ENCODE results near the gene RGS7.
"Not testable (repeated sequence)": the region's sequence is repeated elsewhere in the genome, so short reads cannot be mapped to it uniquely, and the experiment has no call there.

Gene RGS7

GRCh38 chr1:241131636-241132194 lies 225.3 kb downstream of the RGS7 start:
- no peak for DNase-seq

- no peak for DNase-seq
Observed at GRCh38 chr1:241130881-241131280, 226.1 kb downstream of the RGS7 start.

GRCh38 chr1:241129207-241129960 lies 227.6 kb downstream of the RGS7 start:
- no peak for DNase-seq

GRCh38 chr1:241125286-241125685 lies 231.7 kb downstream of the RGS7 start:
- DNase-seq: no peak

- DNase-seq: no peak
Observed at GRCh38 chr1:241118049-241118448, 239.0 kb downstream of the RGS7 start.

GRCh38 chr1:241115784-241116183 lies 241.2 kb downstream of the RGS7 start:
- no peak for DNase-seq

GRCh38 chr1:241114699-241115233 lies 242.2 kb downstream of the RGS7 start:
- no peak for DNase-seq

GRCh38 chr1:241113557-241113956 lies 243.4 kb downstream of the RGS7 start:
- DNase-seq: no peak

GRCh38 chr1:241109039-241109438 lies 248.0 kb downstream of the RGS7 start:
- DNase-seq: no peak

- DNase-seq: no peak
Observed at GRCh38 chr1:241105147-241105546, 251.9 kb downstream of the RGS7 start.

- DNase-seq: no peak
Observed at GRCh38 chr1:241102664-241103063, 254.3 kb downstream of the RGS7 start.

GRCh38 chr1:241101622-241102021 lies 255.4 kb downstream of the RGS7 start:
- no peak for DNase-seq

- DNase-seq: no peak
Observed at GRCh38 chr1:241097479-241097878, 259.5 kb downstream of the RGS7 start.

- DNase-seq: no peak
Observed at GRCh38 chr1:241096982-241097381, 260.0 kb downstream of the RGS7 start.

- no peak for DNase-seq
Observed at GRCh38 chr1:241095847-241096246, 261.2 kb downstream of the RGS7 start.

- no peak for DNase-seq
Observed at GRCh38 chr1:241090798-241091197, 266.2 kb downstream of the RGS7 start.

GRCh38 chr1:241089066-241089465 lies 267.9 kb downstream of the RGS7 start:
- not testable (repeated sequence) for DNase-seq

- DNase-seq: not testable (repeated sequence)
Observed at GRCh38 chr1:241088075-241088474, 268.9 kb downstream of the RGS7 start.

GRCh38 chr1:241086686-241087085 lies 270.3 kb downstream of the RGS7 start:
- no peak for DNase-seq

- no peak for DNase-seq
Observed at GRCh38 chr1:241083285-241083684, 273.7 kb downstream of the RGS7 start.

GRCh38 chr1:241081473-241081872 lies 275.5 kb downstream of the RGS7 start:
- DNase-seq: no peak

GRCh38 chr1:241079459-241079858 lies 277.5 kb downstream of the RGS7 start:
- no peak for DNase-seq

GRCh38 chr1:241079047-241079446 lies 278.0 kb downstream of the RGS7 start:
- DNase-seq: no peak

GRCh38 chr1:241077386-241078147 lies 279.4 kb downstream of the RGS7 start:
- DNase-seq: no peak
